ENCODE measurements around the gene MSH5.

Gene MSH5

GRCh38 chr6:31713465-31713864 lies 26.3 kb upstream of the MSH5 start:
- no peak for DNase-seq (ENCODE audit: low spot score)

- DNase-seq (ENCODE audit: low spot score), result no peak
Observed at GRCh38 chr6:31713991-31714684, 25.7 kb upstream of the MSH5 start.

- DNase-seq (ENCODE audit: low spot score), result no peak
Observed at GRCh38 chr6:31715022-31715958, 24.5 kb upstream of the MSH5 start, which contains the start of gene LY6G6D. Gene LY6G6D (plus strand): TSS chr6:31715348. CDS start chr6:31715356, 8 bp downstream.

GRCh38 chr6:31717499-31718222 lies 22.1 kb upstream of the MSH5 start:
- no peak for DNase-seq (ENCODE audit: low spot score)

GRCh38 chr6:31718265-31718664 lies 21.5 kb upstream of the MSH5 start:
- no peak for DNase-seq (ENCODE audit: low spot score)

- DNase-seq (ENCODE audit: low spot score), result no peak
Observed at GRCh38 chr6:31719001-31719400, 20.8 kb upstream of the MSH5 start.

- no peak for DNase-seq (ENCODE audit: low spot score)
Observed at GRCh38 chr6:31720196-31720770, 19.5 kb upstream of the MSH5 start.

- no peak for DNase-seq (ENCODE audit: low spot score)
Observed at GRCh38 chr6:31721351-31722020, 18.3 kb upstream of the MSH5 start, which contains the start of gene LY6G6C. Gene LY6G6C (minus strand): TSS chr6:31721746. CDS start chr6:31721679, 67 bp downstream.

- no peak for DNase-seq (ENCODE audit: low spot score)
Observed at GRCh38 chr6:31722173-31722572, 17.6 kb upstream of the MSH5 start.

GRCh38 chr6:31723245-31723979 lies 16.4 kb upstream of the MSH5 start, which contains the start of gene MPIG6B:
Gene MPIG6B (plus strand): TSS chr6:31723373. CDS start chr6:31723384, 11 bp downstream.
- DNase-seq (ENCODE audit: low spot score), result no peak

- no peak for DNase-seq (ENCODE audit: low spot score)
Observed at GRCh38 chr6:31723980-31724691, 15.7 kb upstream of the MSH5 start.

- no peak for DNase-seq (ENCODE audit: low spot score)
Observed at GRCh38 chr6:31725502-31726350, 14.1 kb upstream of the MSH5 start.

GRCh38 chr6:31727034-31727716 lies 12.6 kb upstream of the MSH5 start:
- no peak for DNase-seq (ENCODE audit: low spot score)

GRCh38 chr6:31727717-31728671 lies 11.8 kb upstream of the MSH5 start:
- DNase-seq (ENCODE audit: low spot score), result no peak

- DNase-seq (ENCODE audit: low spot score), result no peak
Observed at GRCh38 chr6:31728767-31729514, 10.9 kb upstream of the MSH5 start, which contains the start of gene DDAH2. Gene DDAH2 (minus strand): TSS chr6:31729299. CDS start chr6:31729161, 138 bp downstream.

- peak; percentile 79 for DNase-seq (ENCODE audit: low spot score)
Observed at GRCh38 chr6:31729515-31729978, 10.3 kb upstream of the MSH5 start.

All from putamen (tissue), 1 donor.